Activated CD4-positive, alpha-beta T cell treated with anti-CD3 and anti-CD28 coated beads, Interleukin-2, amount 50 U/mL, for 24 hours (primary cell): ENCODE results near the gene TIMM23B.
A peak's percentile ranks its signal among the peaks of the same experiment; 100 is the strongest.
"Not testable (repeated sequence)": the region's sequence is repeated elsewhere in the genome, so short reads cannot be mapped to it uniquely, and the experiment has no call there.

Experiments
- DNase-seq, 2 donors: peaks; one replicate each; pipeline ENCODE4 v3.0.0-alpha.2; 2020; ENCODE audit warnings: low read depth in 1 of 2, low spot score in 1 of 2

TIMM23B gene

GRCh38 chr10:49941447-49942338, at the start of gene TIMM23B, which contains the start of gene PARG:
Gene TIMM23B (plus strand): TSS chr10:49942053. CDS start chr10:49942195, 142 bp downstream.
Gene PARG (minus strand): TSS chr10:49942027. CDS start chr10:49941725, 302 bp downstream.
- DNase-seq: peak; percentile 64 to 67

DNA sequence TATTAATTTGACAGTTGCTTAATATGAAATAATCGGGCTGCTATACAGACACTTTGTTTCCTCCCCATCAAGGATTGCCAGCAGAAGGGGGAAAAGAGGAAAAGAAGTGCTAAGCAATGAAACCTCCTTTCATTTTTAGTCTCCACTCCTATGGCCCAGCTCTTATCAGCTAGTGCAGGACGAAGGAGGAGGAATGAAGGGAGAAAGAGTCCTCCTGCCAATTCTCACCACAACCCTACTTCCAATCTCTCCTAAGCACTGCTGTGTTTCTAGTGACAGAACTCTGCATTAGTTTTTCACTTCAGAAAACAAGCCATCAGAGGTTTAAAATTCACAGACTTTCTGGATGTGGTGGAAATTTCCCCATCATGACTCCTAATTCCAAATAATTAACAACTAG, 41.9 kb upstream of the TIMM23B start:
- not testable (repeated sequence) for DNase-seq

- not testable (repeated sequence) for DNase-seq
These were observed 41.4 kb upstream of the TIMM23B start for GRCh38 chr10:49900406-49900805.

DNA sequence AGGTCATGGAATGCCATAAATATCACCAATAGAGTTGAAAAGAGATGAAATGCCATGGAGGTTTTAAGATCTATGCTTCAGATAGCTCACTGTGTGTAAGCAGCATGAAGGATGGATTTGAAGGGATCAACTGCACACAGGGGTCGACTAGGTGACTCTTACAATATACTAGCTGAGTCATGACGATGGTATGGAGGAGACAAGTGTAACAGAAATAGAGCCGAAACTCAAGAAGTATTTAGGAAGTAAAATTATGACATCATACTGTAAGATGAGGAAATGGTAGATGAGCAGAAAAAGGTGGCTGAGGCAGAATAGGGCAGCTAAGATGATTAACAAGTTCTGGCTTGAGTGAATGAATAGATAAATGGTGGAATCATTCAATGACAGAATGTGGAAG, 38.0 kb upstream of the TIMM23B start:
- DNase-seq: not testable (repeated sequence)

- DNase-seq: not testable (repeated sequence)
These were observed 33.4 kb upstream of the TIMM23B start for GRCh38 chr10:49908290-49909080.

- DNase-seq: not testable (repeated sequence)
These were observed 31.6 kb upstream of the TIMM23B start for GRCh38 chr10:49910295-49910694.

DNA sequence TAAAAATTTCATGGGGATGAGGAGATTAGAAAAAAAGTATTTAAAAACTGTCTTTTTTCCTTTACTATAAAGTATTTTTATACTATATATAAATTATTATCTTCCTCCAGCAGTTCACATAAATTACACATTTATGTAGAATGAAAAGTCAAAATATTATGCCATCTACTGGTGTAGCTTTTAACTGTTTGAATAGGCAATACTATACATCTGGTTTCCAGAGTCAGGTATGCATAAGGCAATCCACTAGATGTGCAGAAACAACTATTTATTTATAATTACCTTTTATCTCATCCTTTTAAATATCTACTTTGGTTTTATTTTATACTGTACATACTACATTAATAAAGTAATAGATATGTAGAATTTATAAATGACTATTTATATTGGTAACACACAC, 25.4 kb upstream of the TIMM23B start:
- DNase-seq: not testable (repeated sequence)

DNA sequence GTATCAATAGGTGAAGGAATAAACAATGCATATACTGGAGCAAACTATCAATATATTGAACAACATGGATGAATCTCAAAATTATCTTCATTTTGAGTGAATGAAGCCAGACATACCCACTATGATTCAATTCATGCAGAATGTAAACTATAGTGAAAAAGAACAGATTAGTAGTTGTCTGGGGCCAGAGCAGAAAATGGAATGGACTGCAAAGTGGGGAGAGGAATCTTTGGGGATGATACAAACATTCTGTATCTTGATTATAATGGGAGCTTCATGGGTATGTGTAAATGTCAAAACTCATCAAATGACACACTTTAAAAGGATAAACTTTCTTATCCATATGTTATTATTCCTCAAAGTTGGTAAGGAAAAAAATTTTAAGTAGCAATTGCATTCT, 23.9 kb upstream of the TIMM23B start:
- DNase-seq: not testable (repeated sequence)

- not testable (repeated sequence) for DNase-seq
These were observed 19.8 kb upstream of the TIMM23B start for GRCh38 chr10:49922041-49922440.

DNA sequence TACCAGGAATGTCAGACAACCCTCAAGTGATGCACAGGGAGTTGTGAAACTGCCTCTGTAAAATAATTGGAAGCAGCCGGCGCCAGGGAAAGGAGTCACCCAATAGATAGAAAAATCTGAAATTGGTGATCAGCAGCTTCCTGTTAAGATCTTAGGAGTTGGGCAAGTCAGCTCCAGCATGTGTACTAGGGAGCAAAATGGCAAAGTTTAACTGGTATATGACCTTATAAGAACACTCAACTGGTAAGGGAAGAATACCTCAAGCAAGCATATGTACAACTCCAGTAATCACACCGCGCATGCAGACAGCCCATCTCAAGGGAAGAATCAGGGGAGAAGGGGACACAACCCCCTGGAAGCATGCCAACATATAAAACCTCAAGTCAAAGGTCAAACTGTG, 18.3 kb upstream of the TIMM23B start:
- DNase-seq: not testable (repeated sequence)

DNA sequence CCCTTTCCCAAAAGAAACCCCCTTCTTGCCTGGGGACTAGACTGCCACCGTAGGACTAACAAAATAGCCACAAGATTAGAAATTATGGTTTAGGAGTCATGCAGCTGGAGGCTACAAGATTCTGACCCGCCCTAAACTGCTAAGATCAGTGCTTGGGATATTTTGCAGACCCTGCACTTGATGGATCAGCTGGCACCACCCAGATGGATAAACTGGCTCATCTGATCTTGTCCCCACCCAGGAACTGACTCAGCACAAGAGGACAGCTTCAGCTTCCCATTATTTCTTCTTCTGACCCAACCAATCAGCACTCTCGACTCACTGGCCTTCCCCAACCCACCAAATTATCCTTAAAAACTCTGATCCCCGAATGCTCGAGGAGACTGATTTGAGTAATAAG, 10.6 kb upstream of the TIMM23B start:
- DNase-seq: not testable (repeated sequence)

DNA sequence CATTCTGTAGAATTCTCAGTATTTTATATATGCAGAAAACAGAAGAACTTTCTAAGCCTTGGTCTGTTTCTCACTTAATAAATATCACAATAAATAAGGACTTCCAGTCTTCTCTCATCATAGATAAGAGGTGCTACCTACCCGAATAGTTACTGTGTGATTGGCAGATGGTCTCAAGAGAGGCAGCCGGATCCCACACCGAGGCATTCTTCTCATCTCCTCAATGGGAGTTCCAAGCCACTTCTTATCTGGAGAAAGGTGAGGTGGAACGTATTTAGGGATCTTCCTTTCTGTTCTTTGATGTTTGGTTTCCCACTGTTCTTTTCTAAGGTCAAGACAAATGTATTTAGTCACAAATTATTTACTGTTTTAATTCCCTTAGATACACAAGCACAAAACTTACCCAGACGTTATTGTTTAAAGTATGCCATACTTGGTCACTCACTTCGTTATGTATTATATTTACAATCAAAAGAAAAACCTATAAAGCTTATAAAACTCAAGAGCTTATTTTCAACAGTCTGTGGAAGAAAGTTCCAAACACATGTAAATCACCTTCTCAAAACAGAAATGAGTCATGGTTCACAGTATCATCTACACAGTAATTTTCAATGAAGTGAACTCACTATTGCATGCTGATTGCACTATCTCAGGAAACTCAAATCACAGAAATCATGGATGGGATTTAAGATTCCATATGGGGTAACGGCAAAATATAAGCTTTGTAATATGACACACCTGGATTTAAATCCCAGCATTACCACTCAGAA, 9.7 kb upstream of the TIMM23B start:
- not testable (repeated sequence) for DNase-seq

DNA sequence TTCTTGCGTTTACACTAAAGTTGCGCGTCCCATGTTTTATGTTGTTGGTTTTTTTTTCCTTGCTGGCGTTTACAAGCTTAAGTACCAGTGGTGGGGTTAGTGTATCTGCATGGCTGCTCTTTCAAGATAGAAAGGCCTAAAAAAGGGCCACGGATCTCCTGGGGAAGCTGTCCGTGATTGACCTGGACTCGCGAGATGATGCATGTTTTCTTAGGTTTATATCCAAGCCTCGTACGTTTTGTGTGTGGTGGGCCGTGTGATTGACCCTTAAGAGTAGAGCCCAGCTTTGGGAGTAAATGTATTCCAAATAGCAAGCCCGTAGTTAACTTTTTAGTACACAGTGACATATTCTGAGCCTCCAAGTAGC, 469 bp downstream of the TIMM23B start:
- DNase-seq: not testable (repeated sequence)

- DNase-seq: not testable (repeated sequence)
These were observed 1.8 kb downstream of the TIMM23B start for GRCh38 chr10:49943607-49944006.

- DNase-seq: not testable (repeated sequence)
These were observed 6.3 kb downstream of the TIMM23B start for GRCh38 chr10:49948142-49948541.

DNA sequence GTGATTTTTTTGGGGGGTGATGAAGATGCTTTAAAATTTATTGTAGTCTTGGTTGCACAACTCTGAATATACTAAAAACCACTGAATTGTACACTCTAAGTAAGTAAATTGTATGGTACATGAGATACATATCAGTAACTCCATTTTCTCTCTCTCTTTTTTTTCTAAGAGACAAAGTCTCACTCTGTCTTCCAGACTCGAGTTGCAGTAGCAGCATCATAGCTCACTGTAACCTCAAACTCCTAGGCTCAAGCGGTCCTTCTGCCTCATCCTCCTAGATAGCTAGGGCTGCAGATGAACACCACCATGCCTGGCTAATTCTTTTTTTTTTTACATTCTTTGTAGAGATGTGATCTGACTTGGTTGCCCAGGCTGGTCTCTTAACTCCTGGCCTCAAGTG, 6.9 kb downstream of the TIMM23B start:
- not testable (repeated sequence) for DNase-seq

- not testable (repeated sequence) for DNase-seq
These were observed 10.2 kb downstream of the TIMM23B start for GRCh38 chr10:49952006-49952405.

DNA sequence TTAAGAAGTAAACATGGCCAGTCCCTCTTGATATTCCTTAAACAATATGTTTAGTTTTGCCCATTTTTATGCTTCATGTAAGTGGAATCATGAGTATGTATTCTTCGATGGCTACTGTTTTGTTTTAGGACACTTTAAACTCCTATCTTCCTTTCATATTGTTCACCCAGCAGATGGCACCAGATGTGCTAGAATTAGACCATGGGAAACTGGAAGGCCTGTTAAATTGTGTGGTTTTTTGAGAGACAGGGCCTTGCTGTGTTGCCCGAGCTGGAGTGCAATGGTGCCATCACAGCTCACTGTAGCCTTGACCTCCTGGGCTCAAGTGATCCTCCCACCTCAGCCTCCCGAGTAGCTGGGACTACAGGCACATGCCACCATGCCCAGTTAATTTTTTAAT, 11.3 kb downstream of the TIMM23B start:
- DNase-seq: not testable (repeated sequence)

GRCh38 chr10:49970331-49970857, 28.5 kb downstream of the TIMM23B start:
- not testable (repeated sequence) for DNase-seq

DNA sequence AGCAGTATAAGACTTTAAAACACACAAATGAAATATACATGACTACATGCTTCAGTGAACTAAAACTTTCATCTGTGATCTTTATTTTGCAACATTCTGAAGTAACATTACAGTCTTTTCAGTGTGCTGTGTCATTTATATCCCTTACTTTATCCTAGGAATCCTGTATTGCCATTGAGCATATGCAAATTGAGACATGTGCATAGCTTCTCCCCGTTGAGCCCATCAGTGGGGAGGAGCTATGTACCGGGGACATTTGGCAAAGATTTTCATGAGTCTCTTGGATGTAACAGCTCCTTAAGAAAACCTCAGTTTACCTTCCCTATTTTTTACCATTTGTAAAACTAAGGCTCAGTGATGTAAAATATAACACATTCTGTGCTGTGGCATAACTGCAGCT, 29.6 kb downstream of the TIMM23B start:
- DNase-seq: not testable (repeated sequence)

DNA sequence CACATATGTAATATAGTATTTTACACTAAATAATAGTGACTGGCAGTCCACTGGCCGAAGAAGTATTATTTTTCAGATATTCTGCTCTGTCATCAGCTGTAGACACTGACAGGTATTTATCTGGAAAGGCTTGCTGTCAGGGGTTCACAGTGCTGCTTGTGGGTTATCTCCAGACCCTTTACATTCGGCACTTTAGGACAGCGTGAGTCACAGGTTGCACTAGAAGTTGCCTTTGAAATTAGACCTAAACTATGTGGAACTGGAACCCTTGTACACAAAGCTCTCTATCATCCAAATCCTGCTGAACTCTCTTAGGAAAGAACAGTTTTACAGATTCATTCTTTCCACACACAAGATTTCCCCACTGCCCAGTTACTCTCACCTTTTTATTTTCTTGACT, 30.2 kb downstream of the TIMM23B start:
- DNase-seq: not testable (repeated sequence)
